ENCODE data around the gene CAMTA1. TPM values are rescaled to one million over a fixed set of nuclear protein-coding genes. Genes with fewer than 3 reads are reported as not detected.
A peak's percentile ranks its signal among the peaks of the same experiment; 100 is the strongest.

CAMTA1 gene
- total and polyA plus RNA-seq, 2 experiments from 2014 or later = 89.0 to 145 TPM

DNA sequence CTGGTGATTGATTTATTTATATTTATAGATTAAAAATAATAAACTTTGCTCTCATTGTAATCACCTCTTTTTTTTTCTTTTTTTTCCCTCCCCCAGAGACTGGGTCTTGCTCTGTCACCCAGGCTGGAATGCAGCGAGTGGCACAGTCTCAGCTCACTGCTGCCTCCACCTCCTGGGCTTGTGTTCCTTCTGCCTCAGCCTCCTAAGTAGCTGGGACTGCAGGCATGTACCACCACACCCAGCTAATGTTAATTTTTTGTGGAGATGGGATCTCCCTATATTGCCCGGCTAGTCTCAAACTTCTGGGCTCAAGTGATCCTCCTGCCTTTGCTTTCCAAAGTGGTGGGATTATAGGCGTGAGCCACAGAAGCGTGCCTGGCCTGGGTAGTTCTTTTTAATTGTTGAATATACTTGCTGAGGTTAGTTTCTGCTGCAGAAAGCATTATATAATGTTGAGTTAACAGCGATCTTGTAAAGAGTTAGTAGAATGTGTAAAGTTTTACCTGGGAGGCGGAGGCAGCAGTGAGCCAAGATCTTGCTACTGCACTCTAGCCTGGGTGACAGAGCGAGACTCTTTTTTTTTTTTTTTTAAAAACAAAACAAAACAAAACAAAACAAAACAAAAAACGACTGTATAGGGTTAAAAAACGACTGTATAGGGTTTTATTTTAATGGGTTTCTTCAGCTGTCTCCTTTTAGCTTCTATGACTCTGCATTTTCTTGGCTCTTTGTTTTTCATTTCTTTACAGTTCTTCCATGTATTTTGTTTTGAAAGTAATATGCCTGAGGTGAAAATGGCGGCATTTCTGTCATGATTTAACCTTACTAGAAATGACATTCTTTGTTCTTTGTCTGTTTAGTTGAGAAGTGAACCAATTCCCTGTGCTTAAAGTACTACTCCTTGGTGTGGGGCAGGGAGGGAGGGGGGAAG is 82.7 kb downstream of the CAMTA1 start:
- 73% methylated on average over 10 of the region's 10 CpGs for WGBS (ENCODE audit: low lambda C conversion rate, missing lambda C conversion rate)
- peak overlapping the region; percentile 10 for H3K4me2 ChIP-seq
- peaks cover 49% of the 10 kb centered on the region for H3K79me2 ChIP-seq

GRCh38 chr1:6868660-6869380 is 83.6 kb downstream of the CAMTA1 start:
- peak overlapping the region; percentile 17 for H3K27ac ChIP-seq
- H3K9me3 ChIP-seq (ENCODE audit: low read depth) = no peaks in the 10 kb centered on the region
- WGBS (ENCODE audit: low lambda C conversion rate, missing lambda C conversion rate) = 88% methylated on average over 2 of the region's 2 CpGs
- H3K36me3 ChIP-seq (replicated peaks; ENCODE audit: insufficient read depth, low read depth) = no peaks in the 10 kb centered on the region
- TF ChIP-seq EZH2phosphoT487 (IDR thresholded peaks at IDR 0.05; ENCODE audit: low read depth, severe bottlenecking, unreplicated experiment) = no peak
- TF ChIP-seq EZH2 (IDR thresholded peaks at IDR 0.05; ENCODE audit: borderline replicate concordance) = no peak
- no peak for TF ChIP-seq CTCF (IDR thresholded peaks at IDR 0.05; ENCODE audit: poor library complexity)
- peak overlapping the region; percentile 10 for H3K4me2 ChIP-seq
- H3K79me2 ChIP-seq = peaks cover 42% of the 10 kb centered on the region
- H3K4me3 ChIP-seq = no peak overlapping the region
- H3K27me3 ChIP-seq = no peaks in the 10 kb centered on the region
- no peak for DNase-seq (ENCODE audit: low spot score)
- H3K9me2 ChIP-seq (replicated peaks; ENCODE audit: insufficient read depth) = no peaks in the 10 kb centered on the region
- H2AFZ ChIP-seq = no peak overlapping the region
- no peaks in the 10 kb centered on the region for H4K20me1 ChIP-seq (ENCODE audit: insufficient read depth, poor library complexity, severe bottlenecking)
- H3K4me1 ChIP-seq (ENCODE audit: insufficient read depth) = peaks cover 23% of the 10 kb centered on the region

More for the DNA sequence above, 82.7 kb downstream of the CAMTA1 start:
- no peak for DNase-seq (ENCODE audit: low spot score)
- no peaks in the 10 kb centered on the region for H4K20me1 ChIP-seq (ENCODE audit: insufficient read depth, poor library complexity, severe bottlenecking)
- no peaks in the 10 kb centered on the region for H3K9me2 ChIP-seq (replicated peaks; ENCODE audit: insufficient read depth)
- no peak overlapping the region for H2AFZ ChIP-seq
- peak overlapping the region; percentile 17 for H3K27ac ChIP-seq
- peaks cover 23% of the 10 kb centered on the region for H3K4me1 ChIP-seq (ENCODE audit: insufficient read depth)
- no peaks in the 10 kb centered on the region for H3K9me3 ChIP-seq (ENCODE audit: low read depth)
- H3K4me3 ChIP-seq = no peak overlapping the region
- TF ChIP-seq EZH2phosphoT487 (IDR thresholded peaks at IDR 0.05; ENCODE audit: low read depth, severe bottlenecking, unreplicated experiment) = no peak
- TF ChIP-seq EZH2 (IDR thresholded peaks at IDR 0.05; ENCODE audit: borderline replicate concordance) = no peak
- TF ChIP-seq CTCF (IDR thresholded peaks at IDR 0.05; ENCODE audit: poor library complexity) = no peak
- no peaks in the 10 kb centered on the region for H3K27me3 ChIP-seq
- H3K36me3 ChIP-seq (replicated peaks; ENCODE audit: insufficient read depth, low read depth) = no peaks in the 10 kb centered on the region

- H3K4me2 ChIP-seq = no peak overlapping the region
- TF ChIP-seq EZH2 (IDR thresholded peaks at IDR 0.05; ENCODE audit: borderline replicate concordance) (no peak), CTCF (IDR thresholded peaks at IDR 0.05; ENCODE audit: poor library complexity) (no peak), EZH2phosphoT487 (IDR thresholded peaks at IDR 0.05; ENCODE audit: low read depth, severe bottlenecking, unreplicated experiment) (no peak)
- WGBS (ENCODE audit: low lambda C conversion rate, missing lambda C conversion rate) = 75% methylated on average over 4 of the region's 4 CpGs
Measured at GRCh38 chr1:6869545-6869944, 84.3 kb downstream of the CAMTA1 start.

More at GRCh38 chr1:6869545-6869944, 84.3 kb downstream of the CAMTA1 start:
- Histone ChIP-seq H3K9me3 (ENCODE audit: low read depth) (no peaks in the 10 kb centered on the region), H3K36me3 (replicated peaks; ENCODE audit: insufficient read depth, low read depth) (no peaks in the 10 kb centered on the region), H3K4me1 (ENCODE audit: insufficient read depth) (peaks cover 23% of the 10 kb centered on the region), H3K27ac (peak overlapping the region; percentile 17), H3K9me2 (replicated peaks; ENCODE audit: insufficient read depth) (no peaks in the 10 kb centered on the region), H2AFZ (no peak overlapping the region), H3K4me3 (no peak overlapping the region), H3K79me2 (peaks cover 36% of the 10 kb centered on the region), H3K27me3 (no peaks in the 10 kb centered on the region), H4K20me1 (ENCODE audit: insufficient read depth, poor library complexity, severe bottlenecking) (no peaks in the 10 kb centered on the region)
- DNase-seq (ENCODE audit: low spot score) = no peak

Measured in hepatocyte (in vitro differentiated cells).